Measurements from ENCODE around the gene FOXL2. TPM values are rescaled to one million over a fixed set of nuclear protein-coding genes. Genes with fewer than 3 reads are reported as not detected.

FOXL2 gene
- total and polyA plus RNA-seq, 4 donors = not detected

- no peak for DNase-seq (ENCODE audit: low spot score)
- Histone ChIP-seq H3K27ac (ENCODE audit: low read depth in 1 of 2, low read length in 2 of 2) (no peak overlapping the region), H3K9ac (ENCODE audit: low read depth in 1 of 2, low read length in 2 of 2) (no peak overlapping the region), H3K27me3 (ENCODE audit: control insufficient read depth in 4 of 4, insufficient read depth in 4 of 4, low read length in 3 of 4) (no peaks in the 10 kb centered on the region), H3K36me3 (ENCODE audit: control insufficient read depth in 4 of 4, insufficient read depth in 3 of 4, low read depth in 1 of 4, low read length in 3 of 4) (no peaks in the 10 kb centered on the region), H3K4me1 (ENCODE audit: control insufficient read depth in 4 of 4, insufficient read depth in 4 of 4, low read length in 3 of 4) (no peaks in the 10 kb centered on the region), H3K4me3 (ENCODE audit: low read depth in 1 of 3, low read length in 3 of 3) (no peak overlapping the region), H3K9me3 (ENCODE audit: control insufficient read depth in 4 of 4, low read length in 3 of 4) (no peaks in the 10 kb centered on the region)
- no peak for TF ChIP-seq CTCF (IDR thresholded peaks at IDR 0.05; ENCODE audit: low read depth, low read length, missing input control)
- no peak for TF ChIP-seq HNF4G (IDR thresholded peaks at IDR 0.05)
- TF ChIP-seq FOXA1 (IDR thresholded peaks at IDR 0.05) = no peak
- no peak for TF ChIP-seq SP1 (IDR thresholded peaks at IDR 0.05)
- TF ChIP-seq RAD21 (IDR thresholded peaks at IDR 0.05) = no peak
- no peak for TF ChIP-seq HNF4A (conservative IDR thresholded peaks at IDR 0.05)
- no peak for TF ChIP-seq FOXA2 (IDR thresholded peaks at IDR 0.05)
- TF ChIP-seq TAF1 (conservative IDR thresholded peaks at IDR 0.05) = no peak
- TF ChIP-seq ZBTB33 (IDR thresholded peaks at IDR 0.05) = no peak
- no peak for TF ChIP-seq REST (IDR thresholded peaks at IDR 0.05)
- TF ChIP-seq NR2F2 (IDR thresholded peaks at IDR 0.05) = no peak
- TF ChIP-seq GABPA (IDR thresholded peaks at IDR 0.05 in 1 of 2, conservative IDR thresholded peaks at IDR 0.05 in 1 of 2) = no peak
- no peak for TF ChIP-seq YY1 (IDR thresholded peaks at IDR 0.05)
- TF ChIP-seq MAX (IDR thresholded peaks at IDR 0.05) = no peak
- no peak for TF ChIP-seq ATF3 (IDR thresholded peaks at IDR 0.05)
- no peak for TF ChIP-seq JUND (IDR thresholded peaks at IDR 0.05)
- 78% methylated on average over 1 of the region's 1 CpG for WGBS
Measured at GRCh38 chr3:138898301-138898700, 48.6 kb downstream of the FOXL2 start.

Other genes starting within 250 kb of the FOXL2 start
- 10 to 100 TPM; 13.4 to 15.9 TPM for gene PIK3CB, start 112.2 kb downstream of the FOXL2 start, total RNA-seq
- gene PIK3CB, start 112.2 kb downstream of the FOXL2 start, polyA plus RNA-seq = 1 to 10 TPM; 4.7 to 8.8 TPM
- gene FOXL2NB, start 80 bp upstream of the FOXL2 start, total RNA-seq = not detected
- gene FOXL2NB, start 80 bp upstream of the FOXL2 start, polyA plus RNA-seq = not detected
- gene PRR23A, start 59.1 kb upstream of the FOXL2 start, total RNA-seq = not detected
- not detected for gene PRR23A, start 59.1 kb upstream of the FOXL2 start, polyA plus RNA-seq
- not detected for gene PRR23B, start 73.8 kb upstream of the FOXL2 start, total RNA-seq
- gene PRR23B, start 73.8 kb upstream of the FOXL2 start, polyA plus RNA-seq = not detected
- not detected for gene PRR23C, start 97.8 kb upstream of the FOXL2 start, total RNA-seq
- not detected for gene PRR23C, start 97.8 kb upstream of the FOXL2 start, polyA plus RNA-seq

Data from liver (tissue), 9 donors.